OCI-LY3 (cell line): ENCODE measurements around the gene INPP5K.

Experiments
- H2AFZ ChIP-seq: fragments of 200-600, 300-600 bp; shearing (Covaris generic); 2 replicates; pipeline ENCODE4 v1.6.0; 2014; ENCODE audit warnings: antibody characterized with exemption, low read depth, low read length
- H3K27ac ChIP-seq: fragments of 200-600, 300-600 bp; sonication (generic); 2 replicates; pipeline ENCODE4 v1.5.1; 2014; ENCODE audit warnings: mild to moderate bottlenecking, low read length, moderate library complexity, mixed read lengths
- H3K27me3 ChIP-seq: fragments of 200-600, 300-600 bp; sonication (generic); 2 replicates; pipeline ENCODE4 v1.6.1; 2014; ENCODE audit warnings: low read depth, low read length, mixed read lengths
- H3K36me3 ChIP-seq: fragments of 200-600, 300-600 bp; sonication (generic); replicated peaks from 2 replicates; pipeline ENCODE3; 2014; ENCODE audit warnings: low read depth, low read length, mixed read lengths
- H3K4me1 ChIP-seq: fragments of 300-600, 200-600 bp; sonication (generic); 2 replicates; pipeline ENCODE4 v1.6.1; 2014; ENCODE audit warnings: low read length, mixed read lengths
- H3K4me2 ChIP-seq: fragments of 200-600, 300-600 bp; sonication (generic); 2 replicates; pipeline ENCODE4 v1.6.1; 2014; ENCODE audit warnings: low read length, mixed read lengths
- H3K4me3 ChIP-seq: fragments of 300-600, 200-600 bp; sonication (generic); 2 replicates; pipeline ENCODE4 v1.5.1; 2014; ENCODE audit warnings: antibody characterized with exemption, mild to moderate bottlenecking, low read length, moderate library complexity
- H3K79me2 ChIP-seq: fragments of 300-600, 200-600 bp; shearing (Covaris generic); 2 replicates; pipeline ENCODE4 v1.6.1; 2014; ENCODE audit warnings: mild to moderate bottlenecking, low read length, mixed read lengths
- H3K9ac ChIP-seq: fragments of 300-600, 200-600 bp; shearing (Covaris generic); 2 replicates; pipeline ENCODE4 v1.6.0; 2014; ENCODE audit warnings: mild to moderate bottlenecking, low read length, moderate library complexity
- H3K9me3 ChIP-seq: fragments of 200-600, 300-600 bp; shearing (Covaris generic); 2 replicates; pipeline ENCODE4 v1.6.1; 2014; ENCODE audit warnings: low read length, mixed read lengths; ENCODE audit not compliant: insufficient read depth
- H4K20me1 ChIP-seq: fragments of 200-600, 300-600 bp; sonication (generic); 2 replicates; pipeline ENCODE4 v1.6.1; 2016; ENCODE audit warnings: low read length, mixed read lengths; ENCODE audit not compliant: insufficient read depth
- CTCF ChIP-seq: fragments of 200-600, 300-600 bp; sonication (generic); IDR thresholded peaks from 2 replicates; pipeline ENCODE4 v1.5.1; 2014; ENCODE audit warnings: antibody characterized with exemption, low read length, low read depth
- EZH2phosphoT487 ChIP-seq: fragments of 200-600 bp; shearing (Covaris generic); IDR thresholded peaks from 2 replicates; pipeline ENCODE4 v1.6.1; 2018; ENCODE audit warnings: antibody characterized with exemption, mixed run types, low read depth

Gene INPP5K

DNA sequence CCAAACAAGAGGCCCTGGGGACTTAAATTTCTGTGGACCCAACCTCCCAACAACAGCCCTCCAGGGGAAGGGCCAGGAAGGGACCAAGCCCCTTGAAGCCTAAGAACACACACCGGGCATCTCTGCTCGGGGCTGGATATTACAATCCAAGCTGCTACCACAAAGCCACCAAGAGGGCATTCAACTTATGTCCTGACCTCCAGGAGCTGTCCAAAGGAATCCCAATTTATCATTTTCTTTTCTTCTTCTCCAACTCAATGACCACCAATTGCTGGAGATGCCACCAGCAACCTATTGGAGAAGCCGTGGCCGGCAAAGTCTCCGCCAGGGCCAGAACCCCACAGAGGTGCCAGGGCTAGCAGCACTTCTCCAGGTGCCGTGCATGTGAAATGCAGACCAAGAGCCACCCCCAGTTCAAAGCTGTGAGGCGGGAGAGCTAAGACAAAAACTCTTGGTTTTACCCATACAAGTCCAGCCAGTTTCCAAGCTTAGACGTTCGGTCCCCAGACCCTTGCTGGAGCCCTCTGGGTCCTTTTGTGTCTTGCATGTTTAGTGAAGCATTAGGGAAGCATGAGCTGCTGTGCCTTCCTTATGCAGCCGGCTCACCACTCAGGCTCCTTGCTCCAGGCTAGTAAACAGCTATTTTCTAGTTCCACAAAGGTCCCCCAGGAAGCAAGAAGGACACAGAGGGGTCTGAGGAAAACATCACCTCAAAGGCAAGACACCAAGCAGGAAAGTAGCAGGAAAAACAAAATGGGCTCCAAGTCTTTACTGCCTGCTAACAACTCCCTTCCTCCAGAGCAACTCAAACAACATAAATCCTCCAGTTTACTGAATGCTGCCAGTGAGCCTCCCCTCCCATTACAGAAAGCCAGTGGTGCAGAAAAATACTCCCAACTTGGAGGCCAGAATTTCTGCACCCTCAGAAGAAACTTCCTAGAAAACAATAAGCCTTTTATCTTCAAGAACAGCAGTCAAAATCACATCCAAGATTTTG is 42.9 kb upstream of the INPP5K start:
- TF ChIP-seq EZH2phosphoT487 (no peak), CTCF (no peak)
- no peak overlapping the region for H2AFZ ChIP-seq
- H3K79me2 ChIP-seq: peaks cover 77% of the 10 kb centered on the region
- no peak overlapping the region for H3K9ac ChIP-seq
- H3K36me3 ChIP-seq: no peaks in the 10 kb centered on the region
- H3K4me3 ChIP-seq: no peak overlapping the region
- H3K27ac ChIP-seq: no peak overlapping the region
- H3K9me3 ChIP-seq: no peaks in the 10 kb centered on the region
- no peaks in the 10 kb centered on the region for H3K27me3 ChIP-seq
- peaks cover 28% of the 10 kb centered on the region for H4K20me1 ChIP-seq
- peaks cover 36% of the 10 kb centered on the region for H3K4me1 ChIP-seq
- H3K4me2 ChIP-seq: no peak overlapping the region

- Histone ChIP-seq H3K4me3 (no peak overlapping the region), H3K4me1 (peaks cover 36% of the 10 kb centered on the region), H3K27ac (no peak overlapping the region), H3K79me2 (peaks cover 84% of the 10 kb centered on the region), H3K36me3 (peaks cover 4% of the 10 kb centered on the region), H2AFZ (no peak overlapping the region), H3K9me3 (no peaks in the 10 kb centered on the region), H3K9ac (no peak overlapping the region), H3K27me3 (no peaks in the 10 kb centered on the region), H3K4me2 (no peak overlapping the region), H4K20me1 (peaks cover 28% of the 10 kb centered on the region)
- TF ChIP-seq EZH2phosphoT487: no peak
- TF ChIP-seq CTCF: no peak
Measured at GRCh38 chr17:1558401-1558800, 42.0 kb upstream of the INPP5K start.

GRCh38 chr17:1557355-1558095 is 41.1 kb upstream of the INPP5K start:
- H3K27me3 ChIP-seq: no peaks in the 10 kb centered on the region
- no peak overlapping the region for H3K9ac ChIP-seq
- peaks cover 84% of the 10 kb centered on the region for H3K79me2 ChIP-seq
- H3K4me3 ChIP-seq: no peak overlapping the region
- H3K9me3 ChIP-seq: no peaks in the 10 kb centered on the region
- H3K4me1 ChIP-seq: peaks cover 36% of the 10 kb centered on the region
- H3K27ac ChIP-seq: 0 out of 2 replicates have a peak overlapping the region, but pooled peaks have one; percentile 23
- TF ChIP-seq CTCF (no peak), EZH2phosphoT487 (no peak)
- H2AFZ ChIP-seq: no peak overlapping the region
- H4K20me1 ChIP-seq: peaks cover 28% of the 10 kb centered on the region
- H3K36me3 ChIP-seq: peaks cover 4% of the 10 kb centered on the region
- no peak overlapping the region for H3K4me2 ChIP-seq
